ENCODE results near the gene TSPOAP1.

GRCh38 chr17:58316260-58316960 lies 12.2 kb downstream of the TSPOAP1 start:
- no peak for TF ChIP-seq POLR2AphosphoS5 (IDR thresholded peaks at IDR 0.05; ENCODE audit: low read depth, low read length)
- TF ChIP-seq TAF1 (IDR thresholded peaks at IDR 0.05; ENCODE audit: borderline replicate concordance, low read depth, low read length) = no peak

Data from GM12892 (cell line).